Testis (tissue), 3 donors: ENCODE measurements around the gene TWF2. TPM values are rescaled to one million over a fixed set of nuclear protein-coding genes. Genes with fewer than 3 reads are reported as not detected.

Experiments
- DNase-seq: peaks from one replicate; pipeline ENCODE4 v3.0.0-alpha.2; 2019
- H3K27ac ChIP-seq, 2 donors: fragments of 200-600 bp; sonication (generic); one replicate each; pipeline ENCODE4 v1.5.1; 2019
- H3K27me3 ChIP-seq: fragments of 200-600 bp; sonication (generic); one replicate; pipeline ENCODE4 v1.5.1; 2019
- H3K36me3 ChIP-seq: fragments of 200-600 bp; sonication (generic); one replicate; pipeline ENCODE4 v1.5.1; 2017; ENCODE audit warnings: low read depth; ENCODE audit errors: missing control alignments
- H3K4me1 ChIP-seq: fragments of 200-600 bp; sonication (generic); one replicate; pipeline ENCODE4 v1.5.1; 2019
- H3K4me3 ChIP-seq, 2 donors: fragments of 200-600 bp; sonication (generic); one replicate each; pipeline ENCODE4 v1.5.1; 2017 to 2019
- H3K9me3 ChIP-seq: fragments of 200-600 bp; sonication (generic); one replicate; pipeline ENCODE4 v1.5.1; 2017
- CTCF ChIP-seq, 3 experiments: fragments of 450-650 bp in 2 of 3; fragments of 200-600 bp in 1 of 3; sonication (generic) in 1 of 3; IDR thresholded peaks; one replicate each; pipeline ENCODE4 v1.5.1; 2016 to 2019; ENCODE audit warnings: antibody characterized with exemption in 3 of 3, mild to moderate bottlenecking in 2 of 3, moderate library complexity in 1 of 3
- POLR2A ChIP-seq: fragments of 450-650 bp; IDR thresholded peaks from one replicate; pipeline ENCODE4 v1.6.1; 2017; ENCODE audit warnings: antibody characterized with exemption, mild to moderate bottlenecking, moderate library complexity
- WGBS, 2 donors: methylation state at CpG; one replicate each; pipeline ENCODE4 v1.1.5; 2018; 5-methylcytosine and 5-hydroxymethylcytosine counted together
- intact Hi-C: fragments of 100-400 bp; cut with DNase I; formaldehyde crosslinking; loops from one replicate; pipeline ENCODE4 v1.15.1; 2023; ENCODE audit warnings: low total_unique reads
- polyA plus RNA-seq: library from polyadenylated mRNA; stranded (reverse); fragments of 350-450 nt; fragmentation: Illumina TruSeq; extraction: RNeasy Lipid Tissue Mini Kit (QIAGEN cat#74804); gene quantifications from one replicate; pipeline ENCODE4 v1.2.3, GENCODE V29; 2014; ENCODE audit warnings: low read depth, low replicate concordance; ENCODE audit not compliant: insufficient read depth
- total RNA-seq, 2 donors: library from RNA; depleted of rRNA; stranded (reverse); fragments of >200 nt; gene quantifications; one replicate each; pipeline ENCODE4 v1.2.3, GENCODE V29; 2016

The TWF2 gene
- total and polyA plus RNA-seq, 3 donors from 2014 or later, result 30.0 to 58.1 (median 36.5) TPM

DNA sequence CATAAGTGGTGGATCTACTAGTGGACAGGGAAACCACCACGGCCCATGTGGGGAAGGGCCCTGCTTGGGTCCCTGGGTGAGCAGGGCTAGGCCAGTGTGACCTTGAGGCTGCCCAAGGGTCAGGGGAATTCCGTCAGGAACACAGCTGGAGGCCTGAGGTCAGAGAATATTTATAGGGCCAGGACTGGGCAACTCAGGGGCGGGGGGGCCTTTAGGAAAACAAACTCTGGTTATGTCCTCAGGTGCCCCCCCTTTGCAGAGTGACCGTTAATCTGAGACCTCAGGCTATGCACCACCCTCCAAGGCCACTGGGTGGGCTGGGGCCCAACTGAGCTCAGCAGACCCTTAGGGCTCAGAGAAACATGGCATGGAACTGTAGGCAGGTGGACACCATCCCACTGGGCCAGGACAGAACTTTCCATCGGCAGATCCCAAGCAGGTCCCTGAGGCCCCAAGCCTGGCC is 2.5 kb downstream of the TWF2 start:
- intact Hi-C loops, result loop anchor here (5.0 kb wide), 1 partner anchor 51 kb away; the partner anchor contains the start of gene GLYCTK
- 51 to 64% methylated on average over 4 to 5 of the region's 5 CpGs for WGBS, 2 donors
- no peak for TF ChIP-seq CTCF (IDR thresholded peaks at IDR 0.05)
- TF ChIP-seq POLR2A, result no peak
- H3K4me1 ChIP-seq, result peaks cover 38% of the 10 kb centered on the region
- no peak for DNase-seq
- H3K36me3 ChIP-seq, result no peaks in the 10 kb centered on the region
- peak overlapping the region in 1 of 2 donors; percentile 93 for H3K27ac ChIP-seq
- H3K4me3 ChIP-seq, result no peak overlapping the region
- H3K9me3 ChIP-seq, result no peaks in the 10 kb centered on the region
- no peaks in the 10 kb centered on the region for H3K27me3 ChIP-seq

DNA sequence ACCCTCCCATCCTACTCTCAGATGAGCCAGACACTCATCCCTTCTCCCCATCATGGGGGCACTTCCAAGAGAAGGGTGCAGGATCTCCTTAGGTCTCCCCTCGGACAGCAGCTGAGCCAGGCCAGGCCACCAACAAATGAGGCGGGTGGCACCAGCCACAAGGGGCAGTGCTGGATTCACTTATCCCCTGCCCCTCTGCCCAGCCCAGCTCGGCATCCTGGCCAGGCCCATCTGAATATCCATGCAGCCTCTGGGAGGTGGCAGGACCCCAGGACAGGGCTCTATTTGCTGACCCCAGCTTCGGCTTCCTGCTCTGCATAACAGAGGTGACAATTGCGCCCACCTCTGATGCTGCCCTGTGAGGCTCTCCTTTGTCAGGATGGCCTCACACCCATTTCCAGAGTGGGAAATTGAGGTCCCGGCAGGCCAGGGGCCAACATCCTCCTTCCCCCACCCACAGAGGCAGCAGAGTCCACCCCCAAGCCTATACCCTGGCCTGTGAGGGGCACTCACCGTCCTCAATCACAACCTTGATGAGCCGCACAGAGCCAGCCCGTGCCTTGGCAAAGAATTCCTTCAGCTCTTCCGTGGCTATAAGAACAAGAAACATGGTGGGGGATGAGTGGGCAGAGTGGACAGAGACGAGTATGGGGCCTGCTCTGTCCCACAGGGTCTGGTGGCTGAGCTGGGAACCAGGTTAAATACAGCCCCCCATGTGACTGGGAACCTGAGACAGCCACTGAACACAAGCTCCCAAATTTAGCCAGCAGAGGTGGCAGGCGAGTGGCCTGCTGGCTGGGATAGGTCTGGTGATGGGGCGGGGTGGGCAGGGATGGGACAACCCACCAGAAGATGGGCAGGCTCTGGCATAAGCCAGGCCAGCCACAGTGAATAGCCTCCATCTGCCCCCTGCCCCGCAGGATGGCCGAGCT is 4.2 kb downstream of the TWF2 start:
- H3K4me3 ChIP-seq, result no peak overlapping the region
- intact Hi-C loops, result loop anchor here (5.0 kb wide), 1 partner anchor 53 kb away; the partner anchor contains the start of gene GLYCTK
- DNase-seq, result no peak
- no peak for TF ChIP-seq POLR2A
- no peak for TF ChIP-seq CTCF (IDR thresholded peaks at IDR 0.05)
- 87 to 89% methylated on average over 15 of the region's 15 CpGs for WGBS, 2 donors
- no peaks in the 10 kb centered on the region for H3K9me3 ChIP-seq
- no peaks in the 10 kb centered on the region for H3K36me3 ChIP-seq
- H3K27me3 ChIP-seq, result no peaks in the 10 kb centered on the region
- no peak overlapping the region for H3K27ac ChIP-seq
- peaks cover 31% of the 10 kb centered on the region for H3K4me1 ChIP-seq

GRCh38 chr3:52233968-52234367 is 5.0 kb downstream of the TWF2 start:
- intact Hi-C loops, result no loop called here
- no peak overlapping the region for H3K4me3 ChIP-seq
- DNase-seq, result no peak
- H3K27me3 ChIP-seq, result no peaks in the 10 kb centered on the region
- 88 to 96% methylated on average over 3 of the region's 3 CpGs for WGBS, 2 donors
- H3K27ac ChIP-seq, result no peak overlapping the region
- peaks cover 28% of the 10 kb centered on the region for H3K4me1 ChIP-seq
- no peak for TF ChIP-seq CTCF (IDR thresholded peaks at IDR 0.05)
- TF ChIP-seq POLR2A, result no peak
- H3K36me3 ChIP-seq, result no peaks in the 10 kb centered on the region
- H3K9me3 ChIP-seq, result no peaks in the 10 kb centered on the region

- H3K27ac ChIP-seq, result no peak overlapping the region
- intact Hi-C loops, result no loop called here
- no peaks in the 10 kb centered on the region for H3K27me3 ChIP-seq
- no peak for DNase-seq
- H3K4me3 ChIP-seq, result no peak overlapping the region
- no peaks in the 10 kb centered on the region for H3K9me3 ChIP-seq
- H3K4me1 ChIP-seq, result peaks cover 25% of the 10 kb centered on the region
- no peaks in the 10 kb centered on the region for H3K36me3 ChIP-seq
- TF ChIP-seq POLR2A, result no peak
- no peak for TF ChIP-seq CTCF (IDR thresholded peaks at IDR 0.05)
- 95% methylated on average over 2 to 5 of the region's 5 CpGs for WGBS, 2 donors
These were observed 5.8 kb downstream of the TWF2 start for GRCh38 chr3:52233108-52233591.
